Uterus (tissue), 4 donors: ENCODE data around the gene BIRC7. TPM values are rescaled to one million over a fixed set of nuclear protein-coding genes. Genes with fewer than 3 reads are reported as not detected.

Experiments
- DNase-seq, 2 donors: peaks; one replicate each; pipeline ENCODE4 v3.0.0-alpha.2; 2019 to 2020
- H3K27ac ChIP-seq, 2 donors: fragments of 200-600 bp; sonication (generic); 1 replicate in 1 of 2; 2 replicates in 1 of 2; pipeline ENCODE4 v1.5.1; 2016 to 2018
- H3K27me3 ChIP-seq, 2 donors: fragments of 200-600 bp; sonication (generic); one replicate each; pipeline ENCODE4 v1.5.1; 2018 to 2019; ENCODE audit warnings: control low read depth in 1 of 2
- H3K36me3 ChIP-seq, 2 donors: fragments of 200-600 bp; sonication (generic); one replicate each; pipeline ENCODE4 v1.5.1; 2019; ENCODE audit warnings: control low read depth in 1 of 2
- H3K4me1 ChIP-seq, 2 donors: fragments of 200-600 bp; sonication (generic); one replicate each; pipeline ENCODE4 v1.5.1; 2018 to 2019; ENCODE audit warnings: control low read depth in 1 of 2
- H3K4me3 ChIP-seq, 2 donors: fragments of 200-600 bp; sonication (generic); 1 replicate in 1 of 2; 2 replicates in 1 of 2; pipeline ENCODE4 v1.5.1; 2018 to 2019; ENCODE audit warnings: mild to moderate bottlenecking in 1 of 2
- H3K9me3 ChIP-seq, 2 donors: fragments of 200-600 bp; sonication (generic); one replicate each; pipeline ENCODE4 v1.5.1; 2019; ENCODE audit warnings: control low read depth in 1 of 2
- POLR2A ChIP-seq, 2 donors: fragments of 450-650 bp; IDR thresholded peaks; one replicate each; pipeline ENCODE4 v1.6.1; 2016; ENCODE audit warnings: antibody characterized with exemption in 2 of 2, mild to moderate bottlenecking in 1 of 2, moderate library complexity in 1 of 2
- intact Hi-C: fragments of 100-400 bp; cut with DNase I; formaldehyde crosslinking; loops from one replicate; pipeline ENCODE4 v1.15.1; 2023; ENCODE audit warnings: low total_unique reads
- total RNA-seq, 4 donors: library from RNA; depleted of rRNA in 3 of 4; stranded (reverse); fragments of >200 nt in 3 of 4; gene quantifications; one replicate each; pipeline versions ENCODE4 v1.1.0 to v1.2.4, GENCODE V29; 2014 to 2023
- TF ChIP-seq, protein P1 (sequence below), 4 experiments: fragments of 200-600 bp in 2 of 4; fragments of 450-650 bp in 2 of 4; sonication (generic) in 2 of 4; IDR thresholded peaks; one replicate each; pipeline ENCODE4 v1.5.1; 2016 to 2019; ENCODE audit warnings: antibody characterized with exemption in 4 of 4, mild to moderate bottlenecking in 2 of 4, moderate library complexity in 1 of 4
- donor health status: DM: yes; HTN: yes; CAD: no.

BIRC7 gene
- total RNA-seq, 4 donors from 2014 or later, result not detected

DNA sequence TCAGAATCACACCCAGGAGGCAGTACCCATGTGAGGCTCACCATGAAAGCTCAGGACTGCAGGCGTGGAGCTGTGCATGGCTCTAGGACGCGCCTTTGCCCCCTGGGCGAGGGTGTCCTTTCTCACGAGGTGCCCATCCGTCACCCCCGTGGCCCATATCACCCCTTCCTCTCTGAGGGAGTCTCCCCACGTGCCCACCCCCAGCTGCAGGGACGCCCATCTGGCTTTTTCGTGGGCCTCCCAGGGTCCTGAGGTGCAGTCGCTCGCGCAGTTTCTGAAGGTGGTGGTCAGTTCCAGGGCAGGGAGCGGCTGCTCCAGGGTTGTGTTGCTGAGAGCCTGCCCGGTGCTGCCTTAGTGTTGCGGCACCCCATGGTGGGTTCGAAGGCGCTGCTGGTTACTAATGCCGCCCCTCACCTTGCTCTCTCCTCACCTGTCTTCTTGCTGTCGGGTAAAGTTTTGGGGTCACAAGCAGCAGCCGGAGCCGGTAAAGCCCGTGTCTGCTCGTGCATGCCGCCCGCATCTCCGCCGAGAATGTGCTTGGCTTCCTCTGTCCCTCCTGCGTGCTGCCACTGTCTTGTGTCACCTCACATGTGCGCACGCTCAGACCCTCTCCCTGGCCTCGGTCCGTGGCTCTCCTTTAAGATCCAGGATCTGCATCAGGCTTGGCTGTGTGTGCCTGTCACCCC is 47.8 kb downstream of the BIRC7 start:
- intact Hi-C loops, result no loop called here

DNA sequence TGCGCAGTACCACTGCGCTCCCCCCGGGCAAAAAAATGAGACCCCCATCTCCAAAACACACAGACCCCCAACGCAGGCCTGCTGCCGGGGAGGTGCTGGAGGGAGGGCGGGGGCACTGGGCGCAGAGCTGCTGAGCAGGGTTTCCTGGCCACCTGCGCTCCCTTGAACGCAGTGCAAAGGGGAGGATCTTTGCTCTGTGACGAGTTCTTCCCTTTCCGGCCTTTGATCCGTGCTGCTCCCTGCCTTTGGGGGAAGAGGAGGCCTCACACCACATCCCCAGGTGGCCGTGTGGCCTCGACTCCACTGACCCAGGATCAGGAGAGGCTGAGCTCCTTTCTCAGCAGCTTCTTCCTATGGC is 48.4 kb downstream of the BIRC7 start:
- no peaks in the 10 kb centered on the region for H3K9me3 ChIP-seq
- H3K4me1 ChIP-seq, result no peaks in the 10 kb centered on the region
- DNase-seq, result no peak
- H3K36me3 ChIP-seq, result no peaks in the 10 kb centered on the region
- TF ChIP-seq POLR2A (IDR thresholded peaks at IDR 0.05), result no peak
- TF ChIP-seq, protein P1, sequence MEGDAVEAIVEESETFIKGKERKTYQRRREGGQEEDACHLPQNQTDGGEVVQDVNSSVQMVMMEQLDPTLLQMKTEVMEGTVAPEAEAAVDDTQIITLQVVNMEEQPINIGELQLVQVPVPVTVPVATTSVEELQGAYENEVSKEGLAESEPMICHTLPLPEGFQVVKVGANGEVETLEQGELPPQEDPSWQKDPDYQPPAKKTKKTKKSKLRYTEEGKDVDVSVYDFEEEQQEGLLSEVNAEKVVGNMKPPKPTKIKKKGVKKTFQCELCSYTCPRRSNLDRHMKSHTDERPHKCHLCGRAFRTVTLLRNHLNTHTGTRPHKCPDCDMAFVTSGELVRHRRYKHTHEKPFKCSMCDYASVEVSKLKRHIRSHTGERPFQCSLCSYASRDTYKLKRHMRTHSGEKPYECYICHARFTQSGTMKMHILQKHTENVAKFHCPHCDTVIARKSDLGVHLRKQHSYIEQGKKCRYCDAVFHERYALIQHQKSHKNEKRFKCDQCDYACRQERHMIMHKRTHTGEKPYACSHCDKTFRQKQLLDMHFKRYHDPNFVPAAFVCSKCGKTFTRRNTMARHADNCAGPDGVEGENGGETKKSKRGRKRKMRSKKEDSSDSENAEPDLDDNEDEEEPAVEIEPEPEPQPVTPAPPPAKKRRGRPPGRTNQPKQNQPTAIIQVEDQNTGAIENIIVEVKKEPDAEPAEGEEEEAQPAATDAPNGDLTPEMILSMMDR (IDR thresholded peaks at IDR 0.05), result no peak
- no peak overlapping the region for H3K4me3 ChIP-seq
- intact Hi-C loops, result no loop called here
- H3K27ac ChIP-seq, result no peak overlapping the region
- no peaks in the 10 kb centered on the region for H3K27me3 ChIP-seq

More for the DNA sequence above, 47.8 kb downstream of the BIRC7 start:
- TF ChIP-seq, protein P1 (IDR thresholded peaks at IDR 0.05), result no peak
- no peak for TF ChIP-seq POLR2A (IDR thresholded peaks at IDR 0.05)
- Histone ChIP-seq H3K27me3 (no peaks in the 10 kb centered on the region), H3K9me3 (no peaks in the 10 kb centered on the region), H3K4me3 (no peak overlapping the region), H3K27ac (no peak overlapping the region), H3K36me3 (no peaks in the 10 kb centered on the region), H3K4me1 (no peaks in the 10 kb centered on the region)
- DNase-seq, result no peak

DNA sequence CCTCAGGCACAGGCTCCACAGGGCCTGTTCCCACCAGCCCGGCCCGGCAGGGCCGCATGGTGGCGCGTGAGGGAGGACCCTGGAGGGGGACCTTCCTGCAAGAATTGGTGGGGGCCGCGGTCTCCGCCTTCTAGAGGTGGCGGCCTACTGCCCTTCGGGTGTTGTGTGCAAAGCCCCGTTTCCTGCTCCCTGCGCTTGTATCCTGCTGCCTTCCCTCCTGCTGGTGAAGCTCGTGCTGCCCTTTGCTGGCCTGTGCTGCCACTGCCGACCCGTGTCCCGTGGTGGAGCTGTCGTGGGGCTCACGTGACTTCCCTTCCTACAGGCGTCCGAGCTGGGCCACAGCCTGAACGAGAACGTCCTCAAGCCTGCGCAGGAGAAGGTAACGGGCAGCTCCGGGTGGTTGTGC is 48.8 kb downstream of the BIRC7 start:
- no peak for DNase-seq
- intact Hi-C loops, result no loop called here
- Histone ChIP-seq H3K9me3 (no peaks in the 10 kb centered on the region), H3K27me3 (no peaks in the 10 kb centered on the region), H3K4me3 (no peak overlapping the region), H3K4me1 (no peaks in the 10 kb centered on the region), H3K27ac (no peak overlapping the region), H3K36me3 (no peaks in the 10 kb centered on the region)
- TF ChIP-seq, protein P1 (IDR thresholded peaks at IDR 0.05), result no peak
- TF ChIP-seq POLR2A (IDR thresholded peaks at IDR 0.05), result no peak

DNA sequence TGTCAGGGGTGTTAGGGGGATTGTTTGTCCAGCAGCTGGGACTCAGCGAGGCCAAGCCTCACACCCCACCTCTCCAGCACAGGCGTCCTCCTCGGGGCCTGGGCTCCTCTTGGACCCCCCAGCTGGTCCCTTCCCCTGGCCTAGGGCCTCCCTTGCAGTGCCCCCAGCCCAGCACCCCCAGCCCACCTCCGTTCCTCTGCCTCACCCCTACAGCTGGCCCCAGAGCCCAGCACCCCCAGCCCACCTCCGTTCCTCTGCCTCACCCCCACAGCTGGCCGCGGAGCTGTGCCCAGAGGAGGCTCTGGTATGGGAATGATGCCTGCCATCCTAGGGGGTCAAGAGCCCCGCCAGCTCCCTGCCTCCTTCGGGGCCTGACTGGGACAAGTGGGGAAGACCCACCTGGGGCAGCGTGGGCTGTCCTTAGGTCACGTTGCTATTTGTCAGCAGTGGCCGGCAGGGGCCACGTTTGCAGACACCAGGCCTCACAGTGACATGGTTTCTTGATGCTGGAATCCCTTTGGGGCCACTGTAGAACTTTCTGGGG is 49.3 kb downstream of the BIRC7 start:
- Histone ChIP-seq H3K4me1 (no peaks in the 10 kb centered on the region), H3K4me3 (no peak overlapping the region), H3K27ac (no peak overlapping the region), H3K27me3 (no peaks in the 10 kb centered on the region), H3K9me3 (no peaks in the 10 kb centered on the region), H3K36me3 (no peaks in the 10 kb centered on the region)
- no peak for TF ChIP-seq POLR2A (IDR thresholded peaks at IDR 0.05)
- TF ChIP-seq, protein P1 (IDR thresholded peaks at IDR 0.05), result no peak
- intact Hi-C loops, result no loop called here
- DNase-seq, result no peak
